Endodermal cell (in vitro differentiated cells): ENCODE data around the gene TTC16. TPM values are rescaled to one million over a fixed set of nuclear protein-coding genes. Genes with fewer than 3 reads are reported as not detected.

ENCODE experiments used
- DNase-seq: peaks from one replicate; pipeline ENCODE4 v3.0.0-alpha.2; 2017
- H3K27ac ChIP-seq: 2 replicates; pipeline ENCODE4 v1.5.1; 2013; ENCODE audit warnings: mild to moderate bottlenecking, low read depth, low read length, moderate library complexity
- H3K27me3 ChIP-seq: 2 replicates; pipeline ENCODE4 v1.6.1; 2013; ENCODE audit warnings: mild to moderate bottlenecking, low read length, moderate library complexity; ENCODE audit not compliant: insufficient read depth, control insufficient read depth, poor library complexity, severe bottlenecking
- H3K36me3 ChIP-seq: 2 replicates; pipeline ENCODE4 v1.7.0; 2013; ENCODE audit warnings: mild to moderate bottlenecking, low read length, moderate library complexity; ENCODE audit not compliant: control insufficient read depth, insufficient read depth
- H3K4me1 ChIP-seq: one replicate; pipeline ENCODE4 v1.7.0; 2013; ENCODE audit warnings: low read length; ENCODE audit not compliant: control insufficient read depth, insufficient read depth
- H3K4me3 ChIP-seq: 2 replicates; pipeline ENCODE4 v1.5.1; 2013; ENCODE audit warnings: mild to moderate bottlenecking, low read length, moderate library complexity
- H3K9ac ChIP-seq: 2 replicates; pipeline ENCODE4 v1.6.1; 2013; ENCODE audit warnings: mild to moderate bottlenecking, low read length, moderate library complexity; ENCODE audit not compliant: poor library complexity, severe bottlenecking; ENCODE audit errors: extremely low read depth
- H3K9me3 ChIP-seq: 2 replicates; pipeline ENCODE4 v1.6.1; 2013; ENCODE audit warnings: mild to moderate bottlenecking, low read length, moderate library complexity; ENCODE audit not compliant: control insufficient read depth
- H3K27ac Mint-ChIP-seq: 2 replicates; pipeline ENCODE4 v1.8.0; 2020; ENCODE audit warnings: mixed read lengths
- H3K27me3 Mint-ChIP-seq: 2 replicates; pipeline ENCODE4 v1.8.0; 2021; ENCODE audit warnings: mild to moderate bottlenecking, mixed read lengths; ENCODE audit not compliant: insufficient read depth
- H3K36me3 Mint-ChIP-seq: 2 replicates; pipeline ENCODE4 v1.8.0; 2020; ENCODE audit warnings: low read depth, mixed read lengths
- H3K4me1 Mint-ChIP-seq: 2 replicates; pipeline ENCODE4 v1.8.0; 2020; ENCODE audit warnings: mixed read lengths
- H3K4me3 Mint-ChIP-seq: 2 replicates; pipeline ENCODE4 v1.8.0; 2020; ENCODE audit warnings: mild to moderate bottlenecking, moderate library complexity, mixed read lengths
- H3K9me3 Mint-ChIP-seq: 2 replicates; pipeline ENCODE4 v1.8.0; 2020; ENCODE audit warnings: mild to moderate bottlenecking, mixed read lengths
- CTCF ChIP-seq: fragments of 200-600 bp; sonication (generic); conservative IDR thresholded peaks from 2 replicates; pipeline ENCODE4 v1.5.0; 2021; ENCODE audit warnings: antibody characterized with exemption, mild to moderate bottlenecking
- WGBS, 2 experiments: methylation state at CpG; one replicate each; pipeline versions ENCODE4 v1.1.5 to v1.1.7; 2013; ENCODE audit warnings: missing lambda C conversion rate in 2 of 2, mixed read lengths in 1 of 2; ENCODE audit not compliant: insufficient coverage in 1 of 2, insufficient read length in 1 of 2; 5-methylcytosine and 5-hydroxymethylcytosine counted together
- total RNA-seq, 2 donors: library from RNA; stranded (reverse); fragmentation: NEBNext Ultra II Directional in 1 of 2; extraction: Animal tissue kit (Norgen Biotek cat#: 25700) in 1 of 2; gene quantifications; 2 replicates in 1 of 2; 3 replicates in 1 of 2; pipeline ENCODE4 v1.2.1, GENCODE V29; 2021

The TTC16 gene
- total RNA-seq, 2 donors from 2014 or later = not detected

- 85 to 100% methylated on average over 2 to 5 of the region's 5 CpGs for WGBS, 2 experiments
- DNase-seq = no peak
- H3K27me3 Mint-ChIP-seq = peaks cover 28% of the 10 kb centered on the region
- H3K4me1 Mint-ChIP-seq = peaks cover 2% of the 10 kb centered on the region
- no peak for TF ChIP-seq CTCF
- Histone ChIP-seq H3K27ac (no peak overlapping the region), H3K9me3 (no peaks in the 10 kb centered on the region), H3K4me3 (no peak overlapping the region), H3K27me3 (peaks cover 26% of the 10 kb centered on the region), H3K4me1 (no peaks in the 10 kb centered on the region), H3K36me3 (no peaks in the 10 kb centered on the region), H3K9ac (no peak overlapping the region)
- no peak overlapping the region for H3K4me3 Mint-ChIP-seq
- H3K9me3 Mint-ChIP-seq = no peaks in the 10 kb centered on the region
- H3K36me3 Mint-ChIP-seq = no peaks in the 10 kb centered on the region
- H3K27ac Mint-ChIP-seq = no peak overlapping the region
These were observed 43.0 kb downstream of the TTC16 start for GRCh38 chr9:127758843-127759242.

- Histone ChIP-seq H3K9ac (no peak overlapping the region), H3K36me3 (no peaks in the 10 kb centered on the region), H3K27ac (no peak overlapping the region), H3K27me3 (peaks cover 6% of the 10 kb centered on the region), H3K4me3 (no peak overlapping the region), H3K4me1 (no peaks in the 10 kb centered on the region), H3K9me3 (no peaks in the 10 kb centered on the region)
- Mint-ChIP-seq H3K27ac (no peak overlapping the region), H3K36me3 (no peaks in the 10 kb centered on the region), H3K4me1 (peaks cover 2% of the 10 kb centered on the region), H3K27me3 (peaks cover 12% of the 10 kb centered on the region), H3K9me3 (no peaks in the 10 kb centered on the region), H3K4me3 (no peak overlapping the region)
- TF ChIP-seq CTCF = no peak
- DNase-seq = no peak
- WGBS, 2 experiments = 87 to 95% methylated on average over 4 to 5 of the region's 5 CpGs
These were observed 45.2 kb downstream of the TTC16 start for GRCh38 chr9:127761061-127761460.

- Mint-ChIP-seq H3K27me3 (peaks cover 9% of the 10 kb centered on the region), H3K4me3 (no peak overlapping the region)
- WGBS, 2 experiments = 70 to 71% methylated on average over 5 of the region's 5 CpGs
These were observed 45.6 kb downstream of the TTC16 start for GRCh38 chr9:127761491-127761956.

More at GRCh38 chr9:127761491-127761956, 45.6 kb downstream of the TTC16 start:
- Mint-ChIP-seq H3K9me3 (no peaks in the 10 kb centered on the region), H3K27ac (no peak overlapping the region), H3K36me3 (no peaks in the 10 kb centered on the region), H3K4me1 (peaks cover 2% of the 10 kb centered on the region)
- Histone ChIP-seq H3K27ac (no peak overlapping the region), H3K9me3 (no peaks in the 10 kb centered on the region), H3K9ac (no peak overlapping the region), H3K27me3 (peaks cover 1% of the 10 kb centered on the region), H3K4me3 (no peak overlapping the region), H3K4me1 (no peaks in the 10 kb centered on the region), H3K36me3 (no peaks in the 10 kb centered on the region)
- DNase-seq = peak; percentile 66
- TF ChIP-seq CTCF = no peak
